Aorta (tissue), 5 donors: ENCODE results near the gene CITED1. TPM values are rescaled to one million over a fixed set of nuclear protein-coding genes. Genes with fewer than 3 reads are reported as not detected.

Experiments
- ATAC-seq: fragments of 200-7000 bp; cut with Tn5 transposase; one replicate; pipeline ENCODE4 v1.9.1; 2022; ENCODE audit warnings: moderate library complexity; ENCODE audit not compliant: low FRiP score
- DNase-seq, 2 donors: peaks; one replicate each; pipeline ENCODE4 v3.0.0-alpha.2; 2020
- H3K27ac ChIP-seq, 2 donors: one replicate each; pipeline ENCODE4 v1.5.1; 2013; ENCODE audit warnings: low read length in 2 of 2, mild to moderate bottlenecking in 2 of 2, moderate library complexity in 2 of 2, control low read depth in 1 of 2, inconsistent platforms in 1 of 2, low read depth in 1 of 2
- H3K27me3 ChIP-seq, 2 donors: one replicate each; pipeline ENCODE4 v1.6.1; 2013; ENCODE audit warnings: control low read depth in 1 of 2, low read length in 1 of 2, mild to moderate bottlenecking in 1 of 2, moderate library complexity in 1 of 2; ENCODE audit not compliant: insufficient read depth in 2 of 2, control insufficient read depth in 1 of 2
- H3K36me3 ChIP-seq, 2 donors: one replicate each; pipeline ENCODE4 v1.6.1; 2013; ENCODE audit warnings: control low read depth in 1 of 2, low read length in 1 of 2, mild to moderate bottlenecking in 1 of 2; ENCODE audit not compliant: insufficient read depth in 2 of 2, control insufficient read depth in 1 of 2
- H3K4me1 ChIP-seq, 2 donors: one replicate each; pipeline ENCODE4 v1.6.1; 2013; ENCODE audit warnings: low read length in 2 of 2, control low read depth in 1 of 2, mild to moderate bottlenecking in 1 of 2, moderate library complexity in 1 of 2; ENCODE audit not compliant: insufficient read depth in 2 of 2, control insufficient read depth in 1 of 2
- H3K4me3 ChIP-seq, 2 donors: one replicate each; pipeline ENCODE4 v1.5.1; 2013; ENCODE audit warnings: low read length in 2 of 2, control low read depth in 1 of 2, mild to moderate bottlenecking in 1 of 2
- H3K9me3 ChIP-seq: one replicate; pipeline ENCODE4 v1.6.1; 2013; ENCODE audit warnings: mild to moderate bottlenecking, low read length; ENCODE audit not compliant: control insufficient read depth
- WGBS, 2 donors: extraction: QIAGEN DNeasy Blood & Tissue Kit; methylation state at CpG; one replicate each; pipeline ENCODE4 v1.1.7; 2013; 5-methylcytosine and 5-hydroxymethylcytosine counted together
- intact Hi-C, 2 donors: fragments of 100-400 bp; cut with DNase I; formaldehyde crosslinking; loops; one replicate each; pipeline versions ENCODE4 v1.14.2 to v1.15.0; 2022
- polyA plus RNA-seq, 2 donors: library from polyadenylated mRNA; stranded (reverse); fragments of 200-250 nt; gene quantifications; one replicate each; pipeline ENCODE4 v1.2.3, GENCODE V29; 2013
- total RNA-seq, 2 donors: library from RNA; stranded (reverse); fragmentation: NEBNext Ultra II Directional; extraction: Animal tissue kit (Norgen Biotek cat#: 25700); gene quantifications; one replicate each; pipeline ENCODE4 v1.2.1, GENCODE V29; 2021
- donor health status: healthy with polysubstance abuse.
- donor health status: Bipolar disorder and iron deficiency.
- donor health status: DM: no; HTN: no; CAD: no.
- donor health status: DM: no; HTN: no; CAD: no.
- donor health status: DM: yes; HTN: yes; CAD: no.

The CITED1 gene
- total and polyA plus RNA-seq, 4 donors: 0.46 TPM; not detected in 3

GRCh38 chrX:72312311-72312940 lies 6.7 kb upstream of the CITED1 start:
- no peaks in the 10 kb centered on the region for H3K27me3 ChIP-seq
- WGBS, 2 donors: 67 to 91% methylated on average over 14 of the region's 14 CpGs
- ATAC-seq (peak; percentile 50), DNase-seq (no peak)
- H3K4me1 ChIP-seq: no peaks in the 10 kb centered on the region
- no peak overlapping the region for H3K27ac ChIP-seq
- no peaks in the 10 kb centered on the region for H3K9me3 ChIP-seq
- no peak overlapping the region for H3K4me3 ChIP-seq
- intact Hi-C loops: no loop called here
- no peaks in the 10 kb centered on the region for H3K36me3 ChIP-seq

- Histone ChIP-seq H3K4me3 (peak overlapping the region in 1 of 2 donors; percentile 53), H3K36me3 (no peaks in the 10 kb centered on the region), H3K4me1 (no peaks in the 10 kb centered on the region), H3K9me3 (no peaks in the 10 kb centered on the region), H3K27me3 (no peaks in the 10 kb centered on the region), H3K27ac (no peak overlapping the region)
- ATAC-seq (no peak), DNase-seq (no peak)
- intact Hi-C loops: loop anchor here in 1 of 2 donors (10.0 kb wide), 1 partner anchor 225 kb away; no protein-coding TSS in a partner anchor
- WGBS, 2 donors: 24 to 31% methylated on average over 15 of the region's 15 CpGs
Observed at GRCh38 chrX:72309297-72310071, 3.8 kb upstream of the CITED1 start.

- Histone ChIP-seq H3K4me3 (peak overlapping the region in 1 of 2 donors; percentile 53), H3K36me3 (no peaks in the 10 kb centered on the region), H3K4me1 (no peaks in the 10 kb centered on the region), H3K9me3 (no peaks in the 10 kb centered on the region), H3K27me3 (no peaks in the 10 kb centered on the region), H3K27ac (no peak overlapping the region)
- 1 to 5% methylated on average over 24 of the region's 24 CpGs for WGBS, 2 donors
- ATAC-seq (peak; percentile 59), DNase-seq (peak; percentile 69 to 83)
- intact Hi-C loops: loop anchor here in 1 of 2 donors (10.0 kb wide), 1 partner anchor 226 kb away; no protein-coding TSS in a partner anchor
Observed at GRCh38 chrX:72308566-72309296, 3.0 kb upstream of the CITED1 start.

GRCh38 chrX:72308209-72308565 lies 2.5 kb upstream of the CITED1 start:
- Histone ChIP-seq H3K36me3 (no peaks in the 10 kb centered on the region), H3K4me3 (no peak overlapping the region), H3K9me3 (no peaks in the 10 kb centered on the region), H3K4me1 (no peaks in the 10 kb centered on the region), H3K27ac (no peak overlapping the region), H3K27me3 (no peaks in the 10 kb centered on the region)
- WGBS, 2 donors: 3 to 16% methylated on average over 11 of the region's 11 CpGs
- no peak for DNase-seq
- intact Hi-C loops: loop anchor here in 1 of 2 donors (10.0 kb wide), 1 partner anchor 227 kb away; no protein-coding TSS in a partner anchor
- no peak for ATAC-seq

GRCh38 chrX:72307646-72308051 lies 1.9 kb upstream of the CITED1 start:
- Histone ChIP-seq H3K27me3 (no peaks in the 10 kb centered on the region), H3K4me3 (peak overlapping the region in 1 of 2 donors; percentile 61), H3K4me1 (no peaks in the 10 kb centered on the region), H3K36me3 (no peaks in the 10 kb centered on the region), H3K9me3 (no peaks in the 10 kb centered on the region), H3K27ac (no peak overlapping the region)
- intact Hi-C loops: loop anchor here in 1 of 2 donors (10.0 kb wide), 1 partner anchor 227 kb away; no protein-coding TSS in a partner anchor
- no peak for ATAC-seq
- DNase-seq: no peak
- 4 to 17% methylated on average over 17 of the region's 17 CpGs for WGBS, 2 donors

GRCh38 chrX:72306851-72307645 lies 1.3 kb upstream of the CITED1 start:
- Histone ChIP-seq H3K27ac (no peak overlapping the region), H3K27me3 (no peaks in the 10 kb centered on the region), H3K4me1 (no peaks in the 10 kb centered on the region), H3K4me3 (peak overlapping the region; percentile 61 to 88), H3K36me3 (no peaks in the 10 kb centered on the region), H3K9me3 (no peaks in the 10 kb centered on the region)
- intact Hi-C loops: loop anchor here in 1 of 2 donors (10.0 kb wide), 1 partner anchor 228 kb away; no protein-coding TSS in a partner anchor
- DNase-seq (peak; percentile 80 to 85), ATAC-seq (peak; percentile 77)
- 1 to 9% methylated on average over 56 of the region's 56 CpGs for WGBS, 2 donors

GRCh38 chrX:72306085-72306801 lies 529 bp upstream of the CITED1 start:
- 1 to 5% methylated on average over 58 to 92 of the region's 92 CpGs for WGBS, 2 donors
- Histone ChIP-seq H3K4me3 (peak overlapping the region; percentile 61 to 88), H3K36me3 (no peaks in the 10 kb centered on the region), H3K27ac (no peak overlapping the region), H3K9me3 (no peaks in the 10 kb centered on the region), H3K4me1 (no peaks in the 10 kb centered on the region), H3K27me3 (no peaks in the 10 kb centered on the region)
- intact Hi-C loops: loop anchor here in 1 of 2 donors (10.0 kb wide), 1 partner anchor 229 kb away; no protein-coding TSS in a partner anchor
- no peak for DNase-seq
- ATAC-seq: no peak
